ENCODE results near the gene GALNT1.

The GALNT1 gene

DNA sequence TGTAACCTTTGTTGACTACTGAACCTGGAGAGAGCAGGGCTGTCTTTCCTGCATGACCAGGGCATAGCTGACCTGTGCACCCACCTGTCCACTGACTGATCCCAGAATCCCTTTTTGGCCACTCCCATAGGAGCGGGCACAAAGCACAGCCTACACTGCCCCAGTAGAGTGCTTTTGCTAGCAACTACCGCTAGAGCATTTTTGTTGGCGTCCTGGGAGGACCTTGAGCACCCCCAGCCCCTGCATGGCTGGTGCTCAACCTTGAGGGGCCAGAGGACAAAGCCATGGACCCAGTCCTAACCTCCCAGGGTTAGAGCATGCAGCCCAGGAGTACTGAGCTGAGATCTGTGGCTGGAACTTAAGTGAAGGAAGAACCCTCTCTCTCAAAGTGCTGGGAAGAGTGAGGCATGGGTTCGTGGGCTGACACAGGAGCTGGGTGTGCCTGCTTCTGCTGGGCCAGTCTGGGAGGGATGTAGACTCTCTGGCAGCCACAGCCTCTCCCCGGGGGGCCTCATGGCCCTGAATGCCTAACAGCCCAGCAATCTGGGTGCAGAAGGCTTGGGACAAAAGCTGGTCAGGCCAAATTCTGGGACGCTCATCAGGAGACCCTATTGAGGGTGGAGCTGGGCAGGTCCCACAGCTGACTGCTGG is 140.0 kb downstream of the GALNT1 start:
- DNase-seq (ENCODE audit: low spot score): no peak

- DNase-seq (ENCODE audit: low spot score): no peak
These were observed 147.1 kb downstream of the GALNT1 start for GRCh38 chr18:35728676-35729075.

DNA sequence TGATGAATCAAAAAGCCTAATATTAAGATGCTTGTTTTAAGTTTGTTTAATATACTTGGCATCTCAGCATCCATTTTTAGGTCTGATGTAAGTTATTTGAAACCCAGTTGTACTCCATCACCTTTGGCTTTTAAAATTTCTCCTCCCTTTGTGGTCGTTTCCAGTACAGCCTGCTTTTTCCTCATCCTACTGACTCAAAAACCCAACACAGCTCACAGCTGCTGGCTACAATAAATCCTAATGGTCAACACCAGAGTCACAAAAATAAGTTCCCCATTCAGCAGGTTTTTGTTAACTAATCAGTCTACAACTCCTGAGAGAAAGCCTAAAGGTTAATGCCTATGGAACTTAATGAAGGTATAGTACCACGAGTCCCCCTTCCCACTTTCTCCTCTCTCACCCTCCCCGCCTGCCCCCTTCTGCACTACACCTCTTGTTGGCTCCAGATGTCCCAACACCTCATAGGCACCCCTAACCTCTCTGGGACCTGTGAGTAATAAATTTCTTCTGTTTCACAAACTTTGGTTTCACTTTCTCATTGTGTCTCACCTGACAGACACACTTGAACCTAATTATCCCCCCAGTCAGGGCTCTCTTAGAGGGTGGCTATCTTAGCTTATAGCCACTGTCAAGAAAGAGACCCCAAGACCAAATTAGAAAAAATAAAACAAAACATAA is 148.6 kb downstream of the GALNT1 start:
- no peak for DNase-seq (ENCODE audit: low spot score)

DNA sequence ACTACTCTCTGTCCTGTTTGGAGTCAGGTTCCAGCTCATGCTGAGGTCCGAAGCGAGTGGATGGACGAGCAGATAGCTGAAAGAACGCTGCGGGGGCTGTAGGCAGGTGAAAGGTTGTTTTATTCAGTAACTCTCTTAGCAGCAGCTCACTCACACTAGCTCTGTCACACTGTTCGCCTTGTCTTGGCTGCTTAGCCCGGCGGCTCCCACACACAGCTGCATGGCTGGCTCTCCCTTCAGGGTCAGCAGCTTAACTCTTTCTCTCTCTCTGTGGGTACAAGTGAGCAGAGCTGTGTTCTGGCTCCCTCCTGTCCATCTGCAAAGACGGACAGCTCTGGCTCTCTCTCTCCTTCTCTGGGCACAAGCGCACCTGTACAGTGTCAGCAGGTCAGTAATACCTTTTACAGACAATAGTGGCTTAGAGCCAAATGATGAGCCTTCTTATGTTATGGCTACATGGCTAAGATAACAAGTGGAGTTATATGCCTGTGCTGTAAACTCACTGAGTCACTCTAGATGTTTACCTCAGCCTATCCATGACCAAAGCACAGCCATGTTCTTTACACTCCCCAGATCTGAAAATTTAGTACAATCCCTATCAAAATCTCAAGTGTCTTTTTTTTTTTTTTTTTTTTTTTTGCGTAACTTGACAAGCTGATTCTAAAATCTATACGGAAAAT is 149.3 kb downstream of the GALNT1 start:
- DNase-seq (ENCODE audit: low spot score): no peak

- DNase-seq (ENCODE audit: low spot score): no peak
These were observed 150.2 kb downstream of the GALNT1 start for GRCh38 chr18:35731701-35732100.

- DNase-seq (ENCODE audit: low spot score): no peak
These were observed 150.6 kb downstream of the GALNT1 start for GRCh38 chr18:35732162-35732561.

GRCh38 chr18:35732636-35733035 is 151.1 kb downstream of the GALNT1 start:
- DNase-seq (ENCODE audit: low spot score): no peak

- no peak for DNase-seq (ENCODE audit: low spot score)
These were observed 151.9 kb downstream of the GALNT1 start for GRCh38 chr18:35733408-35733807.

GRCh38 chr18:35736696-35737095 is 155.2 kb downstream of the GALNT1 start:
- no peak for DNase-seq (ENCODE audit: low spot score)

- DNase-seq (ENCODE audit: low spot score): no peak
These were observed 158.2 kb downstream of the GALNT1 start for GRCh38 chr18:35739778-35740177.

GRCh38 chr18:35740656-35741055 is 159.1 kb downstream of the GALNT1 start:
- no peak for DNase-seq (ENCODE audit: low spot score)

DNA sequence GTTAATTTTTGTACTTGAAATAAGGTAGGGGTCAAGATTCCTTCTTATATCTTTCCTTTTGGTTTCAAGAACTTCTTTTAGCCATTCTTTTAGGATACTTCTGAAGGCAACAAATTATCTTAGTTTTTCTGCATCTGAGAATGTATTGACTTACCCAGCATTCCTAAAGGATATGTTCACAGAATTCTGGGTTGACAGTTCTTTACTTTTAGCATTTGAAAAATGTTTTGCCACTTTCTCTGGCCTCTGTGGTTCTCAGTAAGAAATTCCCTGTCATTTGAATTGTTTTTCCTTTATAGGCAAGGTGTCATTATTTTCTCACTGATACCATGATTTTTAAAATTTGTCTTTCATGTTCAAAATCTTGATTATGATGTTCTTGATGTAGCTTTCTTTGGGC is 162.4 kb downstream of the GALNT1 start:
- no peak for DNase-seq (ENCODE audit: low spot score)

GRCh38 chr18:35745814-35746213 is 164.3 kb downstream of the GALNT1 start:
- no peak for DNase-seq (ENCODE audit: low spot score)

GRCh38 chr18:35746826-35747339 is 165.3 kb downstream of the GALNT1 start:
- DNase-seq (ENCODE audit: low spot score): no peak

DNA sequence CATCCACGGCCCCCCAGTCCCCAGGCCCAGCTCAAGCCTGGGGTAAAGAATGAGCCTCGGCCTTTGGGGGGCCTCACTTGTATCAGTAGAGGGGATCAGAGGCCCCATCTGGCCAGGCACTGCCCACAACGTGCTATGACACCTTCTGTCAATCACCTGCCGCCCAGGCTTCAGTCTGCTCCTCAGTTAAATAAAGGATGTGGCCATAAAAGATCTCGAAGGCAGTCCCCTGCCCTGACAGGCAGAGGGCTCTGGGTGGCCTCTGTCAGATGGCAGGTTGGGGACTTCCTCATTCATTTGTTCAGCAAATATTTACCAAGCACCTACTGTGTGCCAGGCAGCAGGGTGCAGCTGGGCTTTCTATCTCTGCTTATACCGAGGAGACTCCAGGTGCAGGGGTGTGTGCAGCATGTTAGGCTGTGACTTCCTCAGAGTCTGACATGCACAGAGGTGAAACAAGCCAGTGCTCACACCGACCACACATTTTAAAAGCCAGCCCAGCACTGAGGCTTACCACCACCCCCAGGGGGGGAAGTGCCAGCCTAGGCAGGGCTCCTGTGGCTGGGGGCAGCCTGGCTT is 166.4 kb downstream of the GALNT1 start:
- DNase-seq (ENCODE audit: low spot score): no peak

- no peak for DNase-seq (ENCODE audit: low spot score)
These were observed 168.2 kb downstream of the GALNT1 start for GRCh38 chr18:35749701-35750100.

GRCh38 chr18:35750929-35751328 is 169.4 kb downstream of the GALNT1 start:
- no peak for DNase-seq (ENCODE audit: low spot score)

DNA sequence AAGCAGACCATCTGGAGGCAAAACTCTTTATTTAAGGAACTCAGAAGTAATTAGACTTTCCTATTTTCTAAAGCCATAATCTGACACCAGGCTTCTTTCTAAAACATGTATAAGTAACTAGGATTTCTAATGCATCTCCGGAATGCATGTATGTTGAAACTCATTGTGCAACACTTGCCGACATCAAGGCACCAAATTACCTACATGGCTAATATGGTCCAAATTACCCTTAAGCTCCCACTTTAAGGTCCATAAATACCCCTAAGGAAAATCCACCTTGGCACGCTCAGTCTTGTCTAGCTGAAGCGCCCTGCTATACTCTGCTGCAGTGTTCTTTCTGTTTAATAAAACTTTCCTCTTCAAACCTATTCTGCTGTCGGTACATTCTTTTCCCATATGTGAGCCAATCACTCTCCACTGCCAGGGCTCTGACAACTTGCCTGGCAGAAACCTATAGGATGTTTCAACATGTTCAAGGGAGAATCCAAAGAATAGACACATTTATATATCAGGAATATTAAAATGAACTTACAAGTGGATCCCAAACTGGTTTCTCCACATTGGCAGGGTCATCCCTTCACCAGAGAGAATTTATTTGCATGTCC is 171.9 kb downstream of the GALNT1 start:
- no peak for DNase-seq (ENCODE audit: low spot score)

GRCh38 chr18:35754464-35754863 is 172.9 kb downstream of the GALNT1 start:
- DNase-seq (ENCODE audit: low spot score): no peak

DNA sequence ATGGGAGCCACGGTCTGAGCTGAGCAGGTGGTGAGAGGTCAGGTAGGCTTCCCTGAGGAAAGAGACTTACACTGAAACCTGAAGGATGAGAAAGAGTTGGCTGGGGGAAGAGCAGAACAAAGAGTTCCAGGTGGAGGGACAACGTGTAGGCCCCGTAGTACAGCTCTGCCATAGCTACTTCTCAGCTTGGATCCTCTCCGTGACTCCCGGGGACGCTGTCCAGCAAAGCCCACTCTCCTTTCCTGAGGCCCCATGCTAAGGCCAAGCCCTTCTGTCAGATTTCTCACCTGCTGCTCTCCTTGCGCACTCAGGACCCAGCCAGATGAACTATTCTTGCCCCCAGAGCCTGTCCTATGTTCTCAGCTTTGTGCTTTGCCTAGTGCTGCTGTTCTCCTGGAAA is 173.8 kb downstream of the GALNT1 start:
- DNase-seq (ENCODE audit: low spot score): no peak

- peak; percentile 75 for DNase-seq (ENCODE audit: low spot score)
These were observed 175.1 kb downstream of the GALNT1 start for GRCh38 chr18:35756506-35757117.
